Islet precursor cell (in vitro differentiated cells): Measurements from ENCODE around the gene CES2.
"Not testable (repeated sequence)": the region's sequence is repeated elsewhere in the genome, so short reads cannot be mapped to it uniquely, and the experiment has no call there.

ENCODE experiments used
- DNase-seq: peaks from one replicate; pipeline ENCODE4 v3.0.0-alpha.2; 2018

Gene CES2

DNA sequence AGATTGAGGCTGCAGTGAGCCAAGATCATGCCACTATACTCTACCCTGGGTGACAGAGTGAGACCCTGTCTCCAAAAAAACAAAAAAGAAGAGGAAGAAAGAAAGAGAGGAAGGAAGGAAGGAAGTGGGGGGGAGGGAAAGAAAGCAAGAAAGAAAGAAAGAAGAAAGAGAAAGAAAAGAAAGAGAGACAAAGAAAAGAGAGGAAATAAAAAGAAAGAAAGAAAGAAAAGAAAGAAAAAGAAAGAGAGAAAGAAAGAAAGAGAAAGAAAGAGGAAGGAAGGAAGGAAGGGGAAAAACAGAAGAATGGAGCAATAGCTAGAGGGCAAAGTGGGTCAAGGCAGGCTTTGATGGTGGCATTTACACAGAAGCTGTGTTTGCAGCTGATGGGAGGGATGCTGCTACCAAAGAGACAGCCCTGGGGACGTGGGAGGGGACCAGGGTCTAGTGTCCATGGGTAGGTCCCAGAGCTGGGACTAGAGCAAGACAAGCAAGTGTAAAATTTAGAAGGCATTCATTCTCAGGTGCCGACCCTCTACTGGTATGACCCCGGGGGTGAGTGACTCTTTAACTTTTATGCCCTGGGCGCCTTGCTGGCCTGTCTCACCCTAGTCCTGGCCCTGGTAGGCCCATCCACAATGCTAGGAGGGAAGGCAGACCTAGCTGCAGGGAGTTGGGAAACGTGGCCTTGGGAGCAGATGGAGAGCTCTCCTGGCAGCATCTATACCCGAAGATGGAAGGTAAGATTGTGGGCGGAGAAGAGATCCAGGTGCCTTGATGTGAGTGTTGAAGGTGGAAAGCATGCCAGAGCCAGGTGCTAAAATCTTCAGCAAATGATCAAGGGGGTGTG, 23.8 kb downstream of the CES2 start:
- DNase-seq = no peak

DNA sequence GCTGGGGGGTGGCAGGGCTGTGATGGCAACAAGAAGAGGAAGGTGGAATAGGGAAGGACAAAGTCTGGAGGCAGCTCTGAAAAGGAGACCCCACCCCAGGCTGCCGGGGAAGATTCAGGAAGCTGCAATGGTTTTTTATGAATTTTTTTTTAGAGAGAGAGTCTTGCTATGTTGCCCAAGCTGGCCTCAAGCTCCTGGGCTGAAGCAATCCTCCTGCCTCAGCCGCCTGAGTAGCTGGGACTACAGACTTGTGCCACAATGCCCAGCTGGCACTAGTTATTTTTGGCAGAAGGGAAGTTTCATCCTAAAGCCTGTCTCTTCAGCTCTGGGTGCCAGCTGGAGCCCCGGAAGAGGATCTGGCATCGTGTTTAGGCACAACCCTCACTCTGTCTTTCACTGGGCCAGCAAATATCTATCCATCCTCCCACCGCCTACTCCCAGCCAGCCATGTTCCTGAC, 24.4 kb downstream of the CES2 start:
- no peak for DNase-seq

DNA sequence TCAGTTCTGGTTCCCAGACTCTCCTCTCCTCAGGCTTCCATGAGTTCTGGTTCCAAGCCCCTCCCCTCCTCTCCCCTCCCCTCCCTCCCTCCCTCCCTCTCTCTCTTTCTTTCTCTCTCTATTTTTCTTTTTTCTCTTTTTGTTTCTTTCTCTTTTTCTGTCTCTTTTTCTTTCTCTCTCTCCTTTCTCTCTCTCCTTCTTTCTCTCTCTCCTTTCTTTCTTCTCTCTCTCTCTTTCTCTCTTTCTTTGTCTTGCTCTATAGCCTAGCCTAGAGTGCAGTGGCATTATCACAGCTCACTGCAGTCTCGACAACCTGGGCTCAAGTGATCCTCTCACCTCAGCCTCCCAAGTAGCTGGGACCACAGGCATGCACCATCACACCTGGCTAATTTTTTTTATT, 25.0 kb downstream of the CES2 start:
- DNase-seq = no peak

DNA sequence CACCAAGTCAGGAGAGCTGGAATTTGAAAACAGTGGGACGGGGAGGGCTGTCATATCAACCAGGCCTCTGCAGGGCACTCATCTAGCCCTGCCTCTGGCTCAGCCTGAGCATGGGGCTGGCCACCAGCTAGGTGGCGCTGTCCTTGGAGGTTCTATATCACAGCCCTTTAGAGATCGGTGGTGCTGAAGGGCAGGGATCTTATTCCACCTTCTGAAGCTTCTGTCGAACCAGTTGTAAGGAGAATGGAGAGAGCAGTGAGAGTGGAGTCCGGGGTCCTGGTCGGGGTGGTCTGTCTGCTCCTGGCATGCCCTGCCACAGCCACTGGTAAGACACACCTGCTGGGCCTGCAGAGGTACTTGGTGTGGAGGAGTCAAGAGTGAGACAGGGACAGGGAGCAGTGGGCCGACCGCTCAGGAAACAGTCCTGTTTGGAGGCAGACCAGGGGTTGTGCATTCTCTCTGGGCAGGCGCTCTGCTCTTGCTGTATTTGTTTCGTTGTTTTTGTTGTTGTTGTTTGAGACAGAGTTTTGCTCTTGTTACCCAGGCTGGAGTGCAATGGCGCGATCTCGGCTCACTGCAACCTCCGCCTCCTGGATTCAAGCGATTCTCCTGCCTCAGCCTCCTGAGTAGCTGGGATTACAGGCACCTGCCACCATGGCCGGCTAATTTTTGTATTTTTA, 25.9 kb downstream of the CES2 start, which contains the start of gene CES3:
Gene CES3, plus strand, starts transcription at position 202 of the 680 bp plus-strand sequence. Its CDS starts 42 bp downstream, at position 244.
- peak; percentile 93 for DNase-seq

DNA sequence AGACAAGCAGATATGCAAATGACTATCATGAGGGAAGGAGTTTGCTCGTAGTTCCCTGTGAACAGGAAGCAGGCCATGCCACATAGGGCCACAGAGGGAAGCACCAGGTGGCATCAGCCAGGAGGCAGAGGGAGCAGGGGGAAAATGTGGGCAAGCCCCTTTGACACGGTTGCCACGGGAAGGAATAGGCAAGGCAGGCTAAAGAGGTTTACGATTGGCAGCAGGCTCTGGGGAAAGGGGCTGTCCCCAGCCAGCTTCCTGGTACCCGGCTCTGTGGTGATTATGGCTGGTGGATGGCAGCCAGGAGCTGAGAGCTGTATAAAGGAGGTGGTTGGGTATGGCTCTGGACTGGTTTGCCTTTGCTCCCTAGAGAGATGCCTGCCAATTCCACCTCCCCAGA, 26.6 kb downstream of the CES2 start:
- no peak for DNase-seq

DNA sequence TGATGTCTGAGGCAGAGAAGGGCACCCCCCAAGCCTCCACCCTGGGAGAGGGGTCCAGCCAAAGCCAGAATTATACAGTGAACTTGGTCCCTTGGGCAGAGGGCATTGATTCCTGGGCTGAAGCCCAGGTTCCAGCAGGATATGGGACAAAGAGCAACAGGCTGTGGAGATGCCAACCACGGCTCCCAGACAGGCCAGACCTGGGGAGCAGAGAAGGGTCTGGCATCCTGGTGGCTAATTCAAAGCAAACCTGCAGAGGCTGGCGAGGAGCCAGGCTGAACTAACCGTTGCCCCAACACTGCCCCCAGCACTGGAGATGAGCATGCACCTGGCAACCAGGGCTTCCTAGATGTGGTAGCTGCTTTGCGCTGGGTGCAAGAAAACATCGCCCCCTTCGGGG, 28.7 kb downstream of the CES2 start:
- DNase-seq = no peak

DNA sequence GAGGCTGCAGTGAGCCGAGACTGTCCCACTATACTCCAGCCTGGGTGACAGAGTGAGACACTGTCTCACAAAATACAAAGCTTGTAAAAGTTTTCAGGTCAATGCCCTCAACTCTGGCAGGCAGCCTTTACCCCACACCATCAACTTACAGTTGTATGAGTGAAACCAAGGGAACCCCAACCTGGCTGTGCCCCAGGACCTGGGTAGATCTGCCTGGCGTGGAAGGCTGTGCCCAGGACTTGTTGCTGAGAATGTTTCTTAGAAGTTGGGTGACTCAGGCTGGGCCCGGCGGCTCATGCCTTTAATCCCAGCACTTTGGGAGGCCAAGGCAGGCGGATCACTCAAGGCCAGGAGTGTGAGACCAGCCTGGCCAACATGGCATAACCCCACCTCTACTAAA, 33.5 kb downstream of the CES2 start:
- no peak for DNase-seq

DNA sequence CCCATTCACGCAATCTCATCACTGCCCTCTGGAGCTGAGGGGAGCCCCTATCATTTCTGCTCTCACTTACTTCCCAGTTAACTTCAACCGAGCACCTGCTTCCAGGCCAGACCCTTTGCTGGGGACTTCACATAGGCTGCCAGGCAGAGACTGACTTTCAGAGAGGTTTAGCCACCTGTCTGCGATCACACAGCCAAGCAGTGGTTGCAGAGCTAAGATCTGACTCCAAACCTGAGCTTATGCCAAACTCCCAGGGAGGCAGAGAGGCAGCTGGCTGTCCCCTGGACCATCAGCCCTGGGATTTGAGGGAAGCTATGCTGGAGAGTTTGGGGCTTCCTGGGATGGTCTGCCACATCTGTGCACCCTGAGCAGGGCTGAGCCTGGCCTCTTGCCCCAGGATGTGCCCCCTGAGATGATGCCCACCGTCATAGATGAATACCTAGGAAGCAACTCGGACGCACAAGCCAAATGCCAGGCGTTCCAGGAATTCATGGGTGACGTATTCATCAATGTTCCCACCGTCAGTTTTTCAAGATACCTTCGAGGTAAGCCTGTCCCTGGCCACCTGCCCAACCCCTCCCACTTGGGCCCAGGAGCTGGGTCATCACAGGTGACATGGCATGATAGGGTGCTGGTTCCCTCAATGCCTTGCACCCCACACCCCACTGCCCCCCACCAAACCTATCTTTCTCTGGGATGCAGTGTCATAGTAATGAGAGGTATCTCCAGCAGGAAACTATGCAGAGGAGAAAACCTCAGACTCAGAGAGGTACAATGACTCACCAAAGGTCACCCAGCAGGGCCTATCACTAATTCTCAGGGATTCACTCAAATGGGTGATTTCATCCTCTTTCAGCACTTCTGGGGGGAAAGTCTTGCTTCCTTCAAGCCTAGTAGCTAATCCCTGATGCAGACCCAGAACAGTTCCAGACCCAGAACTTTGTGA, 35.7 kb downstream of the CES2 start:
- DNase-seq = no peak

DNA sequence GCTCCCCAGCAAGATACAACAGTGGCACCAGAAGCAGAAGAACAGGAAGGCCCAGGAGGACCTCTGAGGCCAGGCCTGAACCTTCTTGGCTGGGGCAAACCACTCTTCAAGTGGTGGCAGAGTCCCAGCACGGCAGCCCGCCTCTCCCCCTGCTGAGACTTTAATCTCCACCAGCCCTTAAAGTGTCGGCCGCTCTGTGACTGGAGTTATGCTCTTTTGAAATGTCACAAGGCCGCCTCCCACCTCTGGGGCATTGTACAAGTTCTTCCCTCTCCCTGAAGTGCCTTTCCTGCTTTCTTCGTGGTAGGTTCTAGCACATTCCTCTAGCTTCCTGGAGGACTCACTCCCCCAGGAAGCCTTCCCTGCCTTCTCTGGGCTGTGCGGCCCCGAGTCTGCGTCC, 37.7 kb downstream of the CES2 start:
- no peak for DNase-seq

DNA sequence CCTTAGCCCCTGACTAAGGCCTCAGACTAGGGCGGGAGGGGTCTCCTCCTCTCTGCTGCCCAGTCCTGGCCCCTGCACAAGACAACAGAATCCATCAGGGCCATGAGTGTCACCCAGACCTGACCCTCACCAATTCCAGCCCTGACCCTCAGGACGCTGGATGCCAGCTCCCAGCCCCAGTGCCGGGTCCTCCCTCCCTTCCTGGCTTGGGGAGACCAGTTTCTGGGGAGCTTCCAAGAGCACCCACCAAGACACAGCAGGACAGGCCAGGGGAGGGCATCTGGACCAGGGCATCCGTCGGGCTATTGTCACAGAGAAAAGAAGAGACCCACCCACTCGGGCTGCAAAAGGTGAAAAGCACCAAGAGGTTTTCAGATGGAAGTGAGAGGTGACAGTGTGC, 38.4 kb downstream of the CES2 start:
- DNase-seq = no peak

DNA sequence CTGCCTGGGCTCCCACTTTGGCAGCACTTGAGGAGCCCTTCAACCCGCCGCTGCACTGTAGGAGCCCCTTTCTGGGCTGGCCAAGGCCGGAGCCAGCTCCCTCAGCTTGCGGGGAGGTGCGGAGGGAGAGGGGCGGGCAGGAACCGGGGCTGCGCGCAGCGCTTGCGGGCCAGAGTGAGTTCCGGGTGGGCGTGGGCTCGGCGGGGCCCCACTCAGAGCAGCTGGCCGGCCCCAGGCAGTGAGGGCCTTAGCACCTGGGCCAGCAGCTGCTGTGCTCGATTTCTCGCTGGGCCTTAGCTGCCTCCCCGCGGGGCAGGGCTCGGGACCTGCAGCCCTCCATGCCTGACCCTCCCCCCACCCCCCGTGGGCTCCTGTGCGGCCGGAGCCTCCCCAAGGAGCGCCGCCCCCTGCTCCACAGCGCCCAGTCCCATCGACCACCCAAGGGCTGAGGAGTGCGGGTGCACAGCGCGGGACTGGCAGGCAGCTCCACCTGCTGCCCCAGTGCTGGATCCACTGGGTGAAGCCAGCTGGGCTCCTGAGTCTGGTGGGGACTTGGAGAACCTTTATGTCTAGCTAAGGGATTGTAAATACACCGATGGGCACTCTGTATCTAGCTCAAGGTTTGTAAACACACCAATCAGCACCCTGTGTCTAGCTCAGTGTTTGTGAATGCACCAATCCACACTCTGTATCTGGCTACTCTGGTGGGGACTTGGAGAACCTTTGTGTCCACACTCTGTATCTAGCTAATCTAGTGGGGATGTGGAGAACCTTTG, 39.0 kb downstream of the CES2 start:
- DNase-seq = not testable (repeated sequence)

DNA sequence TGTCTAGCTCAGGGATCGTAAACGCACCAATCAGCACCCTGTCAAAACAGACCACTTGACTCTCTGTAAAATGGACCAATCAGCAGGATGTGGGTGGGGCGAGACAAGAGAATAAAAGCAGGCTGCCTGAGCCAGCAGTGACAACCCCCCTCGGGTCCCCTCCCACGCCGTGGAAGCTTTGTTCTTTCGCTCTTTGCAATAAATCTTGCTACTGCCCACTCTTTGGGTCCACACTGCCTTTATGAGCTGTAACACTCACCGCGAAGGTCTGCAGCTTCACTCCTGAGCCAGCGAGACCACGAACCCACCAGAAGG, 39.6 kb downstream of the CES2 start:
- DNase-seq = not testable (repeated sequence)

DNA sequence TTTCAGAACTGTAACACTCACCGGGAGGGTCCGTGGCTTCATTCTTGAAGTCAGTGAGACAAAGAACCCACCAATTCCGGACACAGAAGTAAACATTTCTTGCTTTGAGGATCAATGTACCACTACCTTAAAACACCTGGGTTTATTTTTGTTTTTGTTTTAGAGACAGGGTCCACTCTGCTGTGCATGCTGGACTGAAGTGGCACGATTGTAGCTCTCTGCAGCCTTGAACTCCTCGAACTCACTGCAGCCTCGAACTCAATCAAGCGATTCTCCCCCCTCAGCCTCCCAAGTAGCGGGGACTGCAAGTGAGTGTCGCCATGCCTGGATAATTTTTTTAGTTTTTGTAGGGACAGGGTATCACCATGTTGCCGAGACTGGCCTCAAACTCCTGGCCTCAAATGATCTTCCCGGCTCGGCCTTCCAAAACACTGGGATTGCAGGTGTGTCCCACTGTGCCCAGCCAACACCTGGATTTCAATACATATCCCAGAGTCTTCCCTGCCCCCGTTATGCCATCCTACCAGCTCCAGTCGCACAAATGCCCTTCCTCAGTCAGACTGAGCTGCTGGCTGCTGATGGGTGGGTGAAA, 40.1 kb downstream of the CES2 start:
- DNase-seq = no peak

DNA sequence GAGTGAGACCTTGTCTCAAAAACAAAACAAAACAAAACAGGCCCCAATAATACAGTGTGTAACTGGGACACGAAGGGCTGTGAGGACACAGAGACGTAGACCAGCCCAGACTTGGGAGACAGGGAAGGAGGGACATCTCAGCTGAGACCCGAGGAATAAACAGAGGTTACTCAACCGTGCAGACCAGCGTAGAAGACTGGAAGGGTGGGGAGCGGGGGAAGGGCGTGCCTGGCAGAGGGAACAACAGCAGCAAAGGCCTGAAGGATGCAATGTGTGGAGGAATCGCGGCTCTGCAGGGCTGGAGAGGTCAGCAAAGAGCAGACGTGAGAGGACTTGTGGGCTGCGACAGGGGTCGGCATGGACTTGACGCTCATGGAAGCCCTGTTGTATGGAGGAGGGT, 41.4 kb downstream of the CES2 start:
- no peak for DNase-seq

DNA sequence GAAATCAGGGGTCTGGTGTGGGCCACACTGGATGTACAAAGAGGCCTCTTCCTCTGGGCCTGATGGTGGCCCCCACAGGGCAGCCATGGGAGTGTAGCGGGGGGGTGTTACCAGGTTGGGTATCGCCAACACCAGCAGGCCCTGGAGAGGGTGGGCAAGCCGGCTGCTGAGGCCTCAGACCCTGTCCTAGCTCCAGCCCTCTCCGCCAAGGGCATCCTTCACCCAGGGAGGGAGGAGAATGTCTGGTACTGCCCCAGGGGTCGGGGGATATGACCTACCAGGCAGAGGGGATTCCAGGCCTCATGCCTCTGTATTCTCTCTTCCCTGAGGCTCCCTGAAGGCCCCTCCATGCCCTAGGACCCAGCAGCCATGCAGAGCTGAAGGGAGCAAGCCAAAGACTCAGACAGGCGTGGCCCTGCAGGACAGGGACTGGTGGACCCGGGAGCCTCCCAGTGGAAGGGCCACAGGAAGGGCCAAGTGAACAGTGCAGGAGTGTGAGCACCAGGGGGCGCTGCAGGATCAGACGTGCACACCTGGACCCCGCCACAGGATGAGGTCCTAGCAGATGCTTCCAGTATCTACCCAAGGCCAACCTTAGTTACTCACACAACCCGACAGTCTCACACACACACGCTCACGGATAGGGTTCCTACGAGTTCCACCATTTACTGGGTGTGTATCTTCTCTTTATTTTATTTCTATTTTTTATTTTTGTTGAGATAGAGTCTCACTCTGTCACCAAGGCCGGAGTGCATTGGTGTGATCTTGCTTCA, 42.2 kb downstream of the CES2 start:
- peak; percentile 94 for DNase-seq

DNA sequence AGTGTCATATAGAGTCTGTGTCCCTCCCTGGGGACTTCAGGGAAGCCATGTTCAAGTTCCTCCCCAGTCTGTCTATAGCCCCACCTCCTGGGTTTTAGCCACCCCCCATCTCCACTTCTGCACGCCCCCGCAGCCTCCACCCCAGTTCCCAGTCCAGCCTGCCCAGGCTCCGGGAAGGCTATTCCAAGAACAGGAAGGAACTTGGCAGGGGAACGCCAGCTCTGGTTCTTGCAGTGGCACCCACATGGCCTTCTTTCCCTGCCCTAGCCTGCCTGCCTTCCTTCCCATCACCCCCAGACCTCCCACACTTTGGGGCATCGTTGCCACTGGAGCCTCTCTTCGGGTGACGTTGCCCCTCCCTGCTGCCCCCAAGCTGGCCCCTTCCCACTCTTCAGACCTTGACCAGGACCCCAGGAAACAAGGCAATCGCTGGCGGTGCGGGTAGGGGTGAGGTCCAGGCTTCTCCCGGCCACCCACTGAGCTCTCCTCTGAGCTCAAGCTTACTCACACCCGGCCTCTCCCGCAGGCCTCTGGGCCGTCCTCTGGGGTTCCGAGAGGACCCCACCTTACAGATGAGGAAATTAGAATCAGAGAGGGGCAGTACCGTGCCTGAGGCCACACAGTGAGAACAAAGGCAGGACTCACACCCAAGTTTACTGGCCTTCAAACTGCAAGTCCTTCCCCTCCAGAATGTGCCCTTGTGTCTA, 43.8 kb downstream of the CES2 start:
- DNase-seq = no peak

DNA sequence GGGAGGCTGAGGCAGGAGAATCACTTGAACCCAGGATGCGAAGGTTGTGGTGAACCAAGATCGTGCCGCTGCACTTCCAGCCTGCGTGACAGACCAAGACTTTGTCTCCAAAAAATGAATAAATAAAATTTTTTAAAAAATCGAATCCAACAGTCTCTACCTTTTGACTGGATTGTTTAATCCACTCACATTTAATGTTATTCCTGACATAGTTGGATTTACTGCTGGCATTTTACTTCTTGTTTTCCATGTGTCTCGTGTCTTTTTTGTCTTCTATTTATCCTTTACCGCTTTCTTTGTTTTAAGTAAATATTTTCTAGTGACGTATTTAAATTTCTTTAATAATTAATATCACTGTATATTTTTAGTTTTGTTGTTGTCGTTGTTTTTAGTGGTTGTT, 47.7 kb downstream of the CES2 start:
- no peak for DNase-seq

DNA sequence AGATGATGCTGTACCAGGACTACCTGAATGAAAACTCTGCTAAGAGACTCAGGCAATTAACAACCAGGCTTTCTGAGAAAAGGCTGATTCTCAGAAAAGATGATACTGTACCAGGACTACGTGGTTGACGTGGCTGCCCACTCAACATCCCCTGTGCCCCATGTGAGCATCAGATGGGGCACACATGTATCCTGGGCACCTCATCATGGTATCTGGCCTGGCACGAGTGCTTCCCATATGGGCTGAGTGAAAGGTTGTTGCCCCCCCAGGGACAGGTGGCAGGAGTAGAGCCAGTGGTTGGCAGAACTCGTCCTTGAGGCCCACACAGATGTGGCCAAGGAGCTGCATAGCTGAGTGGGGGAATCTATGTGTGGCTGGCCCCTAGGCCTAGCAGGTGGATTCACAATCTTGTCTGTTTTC, 49.6 kb downstream of the CES2 start:
- no peak for DNase-seq

DNA sequence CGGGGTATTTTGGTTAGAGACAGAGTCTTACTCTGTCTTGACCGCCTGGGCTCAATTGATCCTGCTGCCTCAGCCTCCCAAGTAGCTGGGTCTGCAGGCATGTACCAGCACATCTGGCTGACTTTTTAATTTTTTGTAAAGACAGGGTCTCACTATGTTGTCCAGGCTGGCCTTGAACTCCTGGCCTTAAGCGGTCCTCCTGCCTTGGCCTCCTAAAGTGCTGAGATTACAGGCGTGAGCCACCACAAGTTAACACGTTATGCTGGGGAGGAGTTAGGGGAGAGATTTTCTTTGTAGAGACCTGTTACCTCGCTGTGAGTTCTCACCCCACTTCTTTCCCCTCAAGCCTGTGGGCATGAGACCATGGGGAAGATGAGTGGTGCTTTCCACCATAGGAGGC, 51.2 kb downstream of the CES2 start:
- no peak for DNase-seq

DNA sequence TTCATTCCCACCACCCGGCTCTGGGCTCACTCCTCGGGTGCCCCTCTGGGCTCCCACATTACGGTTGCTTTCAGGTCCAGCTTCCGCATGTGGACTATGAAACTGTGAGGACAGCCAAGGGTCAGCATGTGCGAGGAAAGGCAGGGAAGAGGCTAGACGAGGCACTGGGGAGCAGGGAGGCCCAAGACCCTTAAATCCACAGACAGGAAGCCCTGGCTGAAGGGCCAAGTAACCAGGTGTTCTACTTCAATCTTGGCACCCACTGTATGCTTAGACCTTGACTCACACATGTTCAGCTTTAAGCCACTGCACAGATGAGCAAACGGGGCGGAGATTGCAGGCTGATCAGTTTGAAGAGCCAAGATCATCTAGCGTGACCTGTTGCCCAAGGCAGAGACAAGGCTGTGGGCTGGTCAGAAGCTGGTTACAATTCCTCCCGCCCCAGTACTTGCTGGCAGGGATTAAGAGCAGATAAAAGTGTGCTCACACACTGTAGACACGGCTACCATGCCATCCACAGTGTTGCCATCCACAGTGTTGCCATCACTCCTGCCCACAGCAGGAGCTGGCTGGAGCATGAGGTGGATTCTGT, 53.0 kb downstream of the CES2 start, which contains the start of gene CES4A:
Gene CES4A, plus strand, starts transcription at position 393 of the 592 bp plus-strand sequence. Its CDS starts 184 bp downstream, at position 577.
- DNase-seq = no peak
